Astrocyte (in vitro differentiated cells and primary cell): Measurements from ENCODE around the gene USP22. TPM values are rescaled to one million over a fixed set of nuclear protein-coding genes. Genes with fewer than 3 reads are reported as not detected.
A peak's percentile ranks its signal among the peaks of the same experiment; 100 is the strongest.

Source experiments
- DNase-seq: peaks from one replicate; pipeline ENCODE4 v3.0.0-alpha.2; 2010; ENCODE audit warnings: low read depth
- FAIRE-seq: peaks from 2 replicates; lab custom pipeline; 2011; peaks lifted over from hg19 to GRCh38; lab: Jason Lieb, UNC
- H2AFZ ChIP-seq: 2 replicates; pipeline ENCODE4 v1.6.0; 2012; ENCODE audit warnings: low read depth, low read length, inconsistent platforms
- H3K27ac ChIP-seq: 2 replicates; pipeline ENCODE4 v1.5.1; 2011; ENCODE audit warnings: low read depth, low read length, inconsistent platforms
- H3K27me3 ChIP-seq: 2 replicates; pipeline ENCODE4 v1.6.0; 2011; ENCODE audit warnings: low read length, inconsistent platforms; ENCODE audit not compliant: insufficient read depth
- H3K36me3 ChIP-seq: 2 replicates; pipeline ENCODE4 v1.5.1; 2011; ENCODE audit warnings: low read length, inconsistent platforms; ENCODE audit not compliant: insufficient read depth
- H3K4me1 ChIP-seq: 2 replicates; pipeline ENCODE4 v1.5.1; 2011; ENCODE audit warnings: low read length, inconsistent platforms; ENCODE audit not compliant: insufficient read depth
- H3K4me2 ChIP-seq: 2 replicates; pipeline ENCODE4 v1.6.0; 2012; ENCODE audit warnings: low read length, inconsistent platforms
- H3K4me3 ChIP-seq: 2 replicates; pipeline ENCODE4 v1.5.1; 2011; ENCODE audit warnings: low read depth, mild to moderate bottlenecking, low read length, inconsistent platforms; ENCODE audit not compliant: insufficient read depth
- H3K79me2 ChIP-seq: 2 replicates; pipeline ENCODE4 v1.6.0; 2012; ENCODE audit warnings: mild to moderate bottlenecking, low read length, inconsistent platforms; ENCODE audit not compliant: insufficient read depth
- H3K9ac ChIP-seq: 2 replicates; pipeline ENCODE4 v1.6.0; 2012; ENCODE audit warnings: mild to moderate bottlenecking, low read length, inconsistent platforms
- H3K9me3 ChIP-seq: 2 replicates; pipeline ENCODE4 v1.5.1; 2012; ENCODE audit warnings: low read depth, mild to moderate bottlenecking, low read length, inconsistent platforms; ENCODE audit not compliant: insufficient read depth
- H4K20me1 ChIP-seq: 2 replicates; pipeline ENCODE4 v1.6.0; 2012; ENCODE audit warnings: low read length, inconsistent platforms; ENCODE audit not compliant: insufficient read depth
- H3K27ac Mint-ChIP-seq: one replicate; pipeline ENCODE4 v1.8.0; 2021; ENCODE audit warnings: mild to moderate bottlenecking, mixed read lengths; ENCODE audit not compliant: unreplicated experiment
- H3K27me3 Mint-ChIP-seq: one replicate; pipeline ENCODE4 v1.8.0; 2021; ENCODE audit warnings: low read depth, mixed read lengths; ENCODE audit not compliant: unreplicated experiment
- H3K36me3 Mint-ChIP-seq: one replicate; pipeline ENCODE4 v1.8.0; 2021; ENCODE audit warnings: low read depth, mixed read lengths; ENCODE audit not compliant: unreplicated experiment
- H3K4me1 Mint-ChIP-seq: one replicate; pipeline ENCODE4 v1.8.0; 2021; ENCODE audit warnings: low read depth, mixed read lengths; ENCODE audit not compliant: unreplicated experiment
- H3K4me3 Mint-ChIP-seq: one replicate; pipeline ENCODE4 v1.8.0; 2021; ENCODE audit warnings: mild to moderate bottlenecking, moderate library complexity, mixed read lengths; ENCODE audit not compliant: unreplicated experiment
- H3K9me3 Mint-ChIP-seq: one replicate; pipeline ENCODE4 v1.8.0; 2021; ENCODE audit warnings: mild to moderate bottlenecking, mixed read lengths; ENCODE audit not compliant: unreplicated experiment
- EZH2 ChIP-seq: IDR thresholded peaks from 2 replicates; pipeline ENCODE4 v1.6.1; 2012; ENCODE audit warnings: mild to moderate bottlenecking, low read length, inconsistent platforms; ENCODE audit not compliant: insufficient read depth
- total RNA-seq: library from RNA; stranded (reverse); gene quantifications from 2 replicates; pipeline ENCODE4 v1.2.1, GENCODE V29; 2021
- TF ChIP-seq, protein P1 (sequence below): IDR thresholded peaks from 2 replicates; pipeline ENCODE4 v1.5.1; 2011; ENCODE audit warnings: low read depth, mild to moderate bottlenecking, inconsistent platforms, low read length, moderate library complexity; ENCODE audit not compliant: insufficient read depth

Gene USP22
- total RNA-seq, 1 donor from 2014 or later = 266 TPM

- Mint-ChIP-seq H3K4me3 (no peak overlapping the region), H3K36me3 (peaks cover 44% of the 10 kb centered on the region), H3K9me3 (no peaks in the 10 kb centered on the region), H3K4me1 (peaks cover 20% of the 10 kb centered on the region), H3K27me3 (no peaks in the 10 kb centered on the region), H3K27ac (no peak overlapping the region)
- Histone ChIP-seq H2AFZ (no peak overlapping the region), H3K4me1 (peaks cover 12% of the 10 kb centered on the region), H3K4me2 (no peak overlapping the region), H3K4me3 (no peak overlapping the region), H4K20me1 (peaks cover 92% of the 10 kb centered on the region), H3K27me3 (no peaks in the 10 kb centered on the region), H3K9me3 (no peaks in the 10 kb centered on the region), H3K9ac (no peak overlapping the region), H3K79me2 (peaks cover 74% of the 10 kb centered on the region), H3K27ac (no peak overlapping the region), H3K36me3 (peaks cover 53% of the 10 kb centered on the region)
- no peak for TF ChIP-seq EZH2
- TF ChIP-seq, protein P1, sequence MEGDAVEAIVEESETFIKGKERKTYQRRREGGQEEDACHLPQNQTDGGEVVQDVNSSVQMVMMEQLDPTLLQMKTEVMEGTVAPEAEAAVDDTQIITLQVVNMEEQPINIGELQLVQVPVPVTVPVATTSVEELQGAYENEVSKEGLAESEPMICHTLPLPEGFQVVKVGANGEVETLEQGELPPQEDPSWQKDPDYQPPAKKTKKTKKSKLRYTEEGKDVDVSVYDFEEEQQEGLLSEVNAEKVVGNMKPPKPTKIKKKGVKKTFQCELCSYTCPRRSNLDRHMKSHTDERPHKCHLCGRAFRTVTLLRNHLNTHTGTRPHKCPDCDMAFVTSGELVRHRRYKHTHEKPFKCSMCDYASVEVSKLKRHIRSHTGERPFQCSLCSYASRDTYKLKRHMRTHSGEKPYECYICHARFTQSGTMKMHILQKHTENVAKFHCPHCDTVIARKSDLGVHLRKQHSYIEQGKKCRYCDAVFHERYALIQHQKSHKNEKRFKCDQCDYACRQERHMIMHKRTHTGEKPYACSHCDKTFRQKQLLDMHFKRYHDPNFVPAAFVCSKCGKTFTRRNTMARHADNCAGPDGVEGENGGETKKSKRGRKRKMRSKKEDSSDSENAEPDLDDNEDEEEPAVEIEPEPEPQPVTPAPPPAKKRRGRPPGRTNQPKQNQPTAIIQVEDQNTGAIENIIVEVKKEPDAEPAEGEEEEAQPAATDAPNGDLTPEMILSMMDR = no peak
- FAIRE-seq (no peak), DNase-seq (no peak)
Observed at GRCh38 chr17:21001111-21001812, 41.5 kb downstream of the USP22 start.

GRCh38 chr17:20999841-21000532 is 42.8 kb downstream of the USP22 start:
- DNase-seq = no peak
- peaks cover 33% of the 10 kb centered on the region for H3K36me3 Mint-ChIP-seq

More at GRCh38 chr17:20999841-21000532, 42.8 kb downstream of the USP22 start:
- no peaks in the 10 kb centered on the region for H3K9me3 Mint-ChIP-seq
- H3K4me3 Mint-ChIP-seq = no peak overlapping the region
- peaks cover 41% of the 10 kb centered on the region for H3K36me3 ChIP-seq
- peaks cover 80% of the 10 kb centered on the region for H4K20me1 ChIP-seq
- no peak overlapping the region for H3K9ac ChIP-seq
- peaks cover 19% of the 10 kb centered on the region for H3K4me1 Mint-ChIP-seq
- FAIRE-seq = no peak
- TF ChIP-seq, protein P1 = no peak
- TF ChIP-seq EZH2 = no peak
- H3K79me2 ChIP-seq = peaks cover 61% of the 10 kb centered on the region
- no peaks in the 10 kb centered on the region for H3K9me3 ChIP-seq
- H3K4me2 ChIP-seq = no peak overlapping the region
- H3K4me3 ChIP-seq = no peak overlapping the region
- H3K27ac ChIP-seq = no peak overlapping the region
- H2AFZ ChIP-seq = no peak overlapping the region
- no peaks in the 10 kb centered on the region for H3K27me3 Mint-ChIP-seq
- peak overlapping the region; percentile 84 for H3K27ac Mint-ChIP-seq
- no peaks in the 10 kb centered on the region for H3K27me3 ChIP-seq
- H3K4me1 ChIP-seq = peaks cover 9% of the 10 kb centered on the region
